ENCODE results near the gene PKIB.
A peak's percentile ranks its signal among the peaks of the same experiment; 100 is the strongest.

PKIB gene

GRCh38 chr6:122604676-122605075 is 5.5 kb upstream of the PKIB start:
- TF ChIP-seq CTCF (conservative IDR thresholded peaks at IDR 0.05; ENCODE audit: control insufficient read depth, insufficient read depth, low read depth, low read length): no peak
- H3K4me3 ChIP-seq (ENCODE audit: control insufficient read depth, low read depth, low read length): no peak overlapping the region
- DNase-seq (ENCODE audit: low read depth): no peak

GRCh38 chr6:122610690-122611455 is 668 bp downstream of the PKIB start:
- peak; percentile 13 for DNase-seq (ENCODE audit: low read depth)
- TF ChIP-seq CTCF (conservative IDR thresholded peaks at IDR 0.05; ENCODE audit: control insufficient read depth, insufficient read depth, low read depth, low read length): no peak
- H3K4me3 ChIP-seq (ENCODE audit: control insufficient read depth, low read depth, low read length): peak overlapping the region; percentile 59

GRCh38 chr6:122612838-122613237 is 2.6 kb downstream of the PKIB start:
- no peak overlapping the region for H3K4me3 ChIP-seq (ENCODE audit: control insufficient read depth, low read depth, low read length)
- TF ChIP-seq CTCF (conservative IDR thresholded peaks at IDR 0.05; ENCODE audit: control insufficient read depth, insufficient read depth, low read depth, low read length): no peak
- DNase-seq (ENCODE audit: low read depth): no peak

GRCh38 chr6:122614303-122614702 is 4.1 kb downstream of the PKIB start:
- no peak overlapping the region for H3K4me3 ChIP-seq (ENCODE audit: control insufficient read depth, low read depth, low read length)
- DNase-seq (ENCODE audit: low read depth): no peak
- no peak for TF ChIP-seq CTCF (conservative IDR thresholded peaks at IDR 0.05; ENCODE audit: control insufficient read depth, insufficient read depth, low read depth, low read length)

- DNase-seq (ENCODE audit: low read depth): no peak
- no peak overlapping the region for H3K4me3 ChIP-seq (ENCODE audit: control insufficient read depth, low read depth, low read length)
- no peak for TF ChIP-seq CTCF (conservative IDR thresholded peaks at IDR 0.05; ENCODE audit: control insufficient read depth, insufficient read depth, low read depth, low read length)
These were observed 5.2 kb downstream of the PKIB start for GRCh38 chr6:122615409-122615808.

GRCh38 chr6:122616877-122617276 is 6.7 kb downstream of the PKIB start:
- TF ChIP-seq CTCF (conservative IDR thresholded peaks at IDR 0.05; ENCODE audit: control insufficient read depth, insufficient read depth, low read depth, low read length): no peak
- H3K4me3 ChIP-seq (ENCODE audit: control insufficient read depth, low read depth, low read length): no peak overlapping the region
- no peak for DNase-seq (ENCODE audit: low read depth)

Data from fibroblast of mammary gland (primary cell).